ENCODE measurements around the gene COL12A1. TPM values are rescaled to one million over a fixed set of nuclear protein-coding genes. Genes with fewer than 3 reads are reported as not detected.

COL12A1 gene
- total RNA-seq, 1 experiment from 2014 or later, result 0.96 TPM

- no peaks in the 10 kb centered on the region for H3K36me3 Mint-ChIP-seq (ENCODE audit: insufficient read depth in 1 of 3, low read depth in 3 of 3)
- Histone ChIP-seq H4K91ac (ENCODE audit: insufficient read length, low read depth, low read length) (no peak overlapping the region), H3K4ac (ENCODE audit: low read depth, low read length) (no peak overlapping the region), H2AFZ (ENCODE audit: low read length) (no peak overlapping the region), H4K8ac (replicated peaks; ENCODE audit: insufficient read length, low read depth, low read length) (no peak overlapping the region), H3K23me2 (ENCODE audit: insufficient read length, low read depth, low read length, poor library complexity, severe bottlenecking) (no peaks in the 10 kb centered on the region), H3K79me2 (ENCODE audit: insufficient read depth, low read length) (no peaks in the 10 kb centered on the region), H2BK5ac (ENCODE audit: insufficient read length, low read length) (no peak overlapping the region), H3K27ac (ENCODE audit: insufficient read length, low read depth, low read length) (no peak overlapping the region), H3K14ac (ENCODE audit: insufficient read depth, low read length) (no peak overlapping the region), H3K23ac (ENCODE audit: insufficient read length, low read depth, low read length) (no peak overlapping the region), H2BK15ac (ENCODE audit: low read depth, low read length) (no peak overlapping the region), H3K9me3 (ENCODE audit: control insufficient read depth, low read depth, low read length) (no peaks in the 10 kb centered on the region), H3K79me1 (ENCODE audit: insufficient read depth, low read depth, low read length, poor library complexity, severe bottlenecking) (no peaks in the 10 kb centered on the region), H3K56ac (ENCODE audit: insufficient read length, low read depth, low read length) (no peak overlapping the region), H2BK12ac (ENCODE audit: insufficient read length, low read depth, low read length) (no peak overlapping the region), H3K18ac (ENCODE audit: insufficient read length, low read depth, low read length) (no peak overlapping the region), H3K4me1 (ENCODE audit: insufficient read depth, low read length) (no peaks in the 10 kb centered on the region; the same call in 1 of the 2 replicates), H2BK20ac (ENCODE audit: low read depth, low read length, poor library complexity, severe bottlenecking) (no peak overlapping the region), H2AK5ac (ENCODE audit: insufficient read length, low read length) (no peak overlapping the region), H3K4me2 (ENCODE audit: insufficient read depth, insufficient read length, low read length) (no peak overlapping the region), H3T11ph (ENCODE audit: low read length) (no peak overlapping the region), H3K27me3 (ENCODE audit: insufficient read depth, low read length) (no peaks in the 10 kb centered on the region), H4K5ac (ENCODE audit: insufficient read length, low read depth, low read length) (no peak overlapping the region), H3K9ac (ENCODE audit: extremely low read depth, insufficient read length, low read length) (no peak overlapping the region), H2BK120ac (ENCODE audit: low read depth, low read length, poor library complexity, severe bottlenecking) (no peak overlapping the region), H4K20me1 (ENCODE audit: control insufficient read depth, insufficient read depth, insufficient read length) (no peaks in the 10 kb centered on the region)
- H3K27me3 Mint-ChIP-seq (ENCODE audit: low read depth), result no peaks in the 10 kb centered on the region
- no CpG with 5 or more reads among the region's 3 CpGs for WGBS (ENCODE audit: extremely low coverage, insufficient read length, low lambda C conversion rate)
- peaks cover 10 to 14% of the 10 kb centered on the region in 2 experiments for H3K4me1 Mint-ChIP-seq
- H3K27ac Mint-ChIP-seq, result no peak overlapping the region
- no peak overlapping the region for H3K4me3 Mint-ChIP-seq
- TF ChIP-seq CTCF (conservative IDR thresholded peaks at IDR 0.05), result no peak
- no peaks in the 10 kb centered on the region for H3K9me3 Mint-ChIP-seq
- no peak for DNase-seq
These were observed 13.4 kb upstream of the COL12A1 start for GRCh38 chr6:75219263-75219662.

Measured in H9 (cell line).